GM13977 (cell line): ENCODE data around the gene FBXO36.
A peak's percentile ranks its signal among the peaks of the same experiment; 100 is the strongest.
"Not testable (repeated sequence)": the region's sequence is repeated elsewhere in the genome, so short reads cannot be mapped to it uniquely, and the experiment has no call there.

Source experiments
- DNase-seq: peaks from one replicate; pipeline ENCODE4 v3.0.0; 2012; ENCODE audit warnings: low spot score
- in situ Hi-C: fragments of 300-500 bp; cut with MboI; formaldehyde crosslinking; loops from one replicate; pipeline ENCODE4 v1.12.0; 2022; ENCODE audit warnings: low sequenced_read_pairs, low pct_unique_long_range_greater_than_20kb, mixed read lengths, inconsistent platforms; ENCODE audit not compliant: unreplicated experiment
- TF ChIP-seq, protein P1 (sequence below): IDR thresholded peaks from 2 replicates; pipeline ENCODE4 v1.5.1; 2012; ENCODE audit warnings: mild to moderate bottlenecking, control low read depth; ENCODE audit not compliant: insufficient read depth; ENCODE audit errors: extremely low read depth, missing control alignments

The FBXO36 gene

DNA sequence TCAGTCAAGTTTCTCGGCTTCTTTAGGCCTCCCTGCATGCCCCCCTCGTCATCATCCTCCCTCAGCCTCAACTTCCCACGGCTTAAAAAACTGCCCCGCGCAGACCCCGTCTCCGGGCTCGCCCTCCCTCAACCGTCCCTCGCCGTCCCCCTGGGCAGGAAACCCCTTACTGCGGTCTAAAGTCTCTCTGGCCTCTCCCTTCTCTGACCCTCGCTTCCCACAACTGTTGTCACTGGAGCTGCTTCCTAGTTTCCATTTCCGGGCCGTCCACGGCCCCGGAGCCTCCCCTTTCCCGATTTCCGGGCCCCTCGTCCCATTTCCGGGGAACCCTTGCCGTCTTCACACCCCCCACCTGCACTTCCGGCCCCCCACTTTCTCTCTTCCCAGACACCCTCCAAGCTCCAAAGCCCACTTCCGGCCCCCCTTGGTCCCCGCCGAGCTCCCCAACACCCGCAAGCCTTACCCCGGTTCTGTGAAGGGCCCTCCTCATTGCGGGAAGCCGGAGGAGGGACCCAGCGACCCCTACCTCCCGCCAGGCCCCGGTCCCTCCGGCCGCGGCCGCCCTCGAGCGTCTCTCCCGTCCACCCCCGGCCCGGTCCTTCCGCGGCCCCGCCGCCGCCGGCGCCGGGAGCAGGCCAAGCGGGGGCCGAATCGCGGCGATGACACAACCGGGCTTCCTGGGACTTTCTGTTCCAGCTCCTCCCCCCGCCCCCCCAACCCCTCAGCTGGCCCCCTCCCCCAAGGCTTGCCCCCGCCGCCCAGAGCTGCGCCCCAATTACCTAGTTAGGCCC, 1.0 kb upstream of the FBXO36 start:
- in situ Hi-C loops, result no loop called here
- DNase-seq, result peak; percentile 81
- TF ChIP-seq, protein P1, sequence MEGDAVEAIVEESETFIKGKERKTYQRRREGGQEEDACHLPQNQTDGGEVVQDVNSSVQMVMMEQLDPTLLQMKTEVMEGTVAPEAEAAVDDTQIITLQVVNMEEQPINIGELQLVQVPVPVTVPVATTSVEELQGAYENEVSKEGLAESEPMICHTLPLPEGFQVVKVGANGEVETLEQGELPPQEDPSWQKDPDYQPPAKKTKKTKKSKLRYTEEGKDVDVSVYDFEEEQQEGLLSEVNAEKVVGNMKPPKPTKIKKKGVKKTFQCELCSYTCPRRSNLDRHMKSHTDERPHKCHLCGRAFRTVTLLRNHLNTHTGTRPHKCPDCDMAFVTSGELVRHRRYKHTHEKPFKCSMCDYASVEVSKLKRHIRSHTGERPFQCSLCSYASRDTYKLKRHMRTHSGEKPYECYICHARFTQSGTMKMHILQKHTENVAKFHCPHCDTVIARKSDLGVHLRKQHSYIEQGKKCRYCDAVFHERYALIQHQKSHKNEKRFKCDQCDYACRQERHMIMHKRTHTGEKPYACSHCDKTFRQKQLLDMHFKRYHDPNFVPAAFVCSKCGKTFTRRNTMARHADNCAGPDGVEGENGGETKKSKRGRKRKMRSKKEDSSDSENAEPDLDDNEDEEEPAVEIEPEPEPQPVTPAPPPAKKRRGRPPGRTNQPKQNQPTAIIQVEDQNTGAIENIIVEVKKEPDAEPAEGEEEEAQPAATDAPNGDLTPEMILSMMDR, result no peak

DNA sequence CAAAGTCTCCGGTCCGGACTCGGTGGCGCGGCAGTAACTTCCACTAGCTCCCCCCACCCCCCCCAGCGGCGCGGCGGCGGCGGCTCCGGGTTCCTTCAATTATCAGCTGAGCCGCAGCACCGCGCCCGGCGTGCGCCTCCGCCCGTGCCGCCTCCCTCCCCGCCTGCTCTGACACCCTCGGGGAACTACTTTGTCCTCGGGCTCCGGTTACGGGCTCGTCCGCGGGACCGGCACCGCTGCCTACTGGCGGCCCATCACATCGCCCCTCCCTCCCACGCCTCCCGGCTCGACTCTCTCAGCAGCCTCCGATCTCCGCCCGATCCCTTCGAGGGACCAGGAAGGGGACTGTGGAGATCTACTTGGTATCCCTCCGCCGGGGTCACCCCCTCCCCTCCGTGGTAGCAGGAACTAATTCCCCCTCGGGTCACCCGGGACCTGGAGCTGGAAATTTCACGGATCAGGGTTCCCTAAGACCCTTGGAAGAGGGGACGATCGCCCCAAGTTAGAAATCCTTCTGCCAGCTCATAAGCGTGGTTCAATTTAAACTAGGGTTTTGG, 333 bp upstream of the FBXO36 start, which contains the start of gene TRIP12:
TRIP12 (minus strand) TSS at position 118 of the 557 bp plus-strand sequence. CDS start 41,930 bp downstream, outside the sequence.
- peak; percentile 91 for DNase-seq
- in situ Hi-C loops, result no loop called here
- TF ChIP-seq, protein P1, result no peak

DNA sequence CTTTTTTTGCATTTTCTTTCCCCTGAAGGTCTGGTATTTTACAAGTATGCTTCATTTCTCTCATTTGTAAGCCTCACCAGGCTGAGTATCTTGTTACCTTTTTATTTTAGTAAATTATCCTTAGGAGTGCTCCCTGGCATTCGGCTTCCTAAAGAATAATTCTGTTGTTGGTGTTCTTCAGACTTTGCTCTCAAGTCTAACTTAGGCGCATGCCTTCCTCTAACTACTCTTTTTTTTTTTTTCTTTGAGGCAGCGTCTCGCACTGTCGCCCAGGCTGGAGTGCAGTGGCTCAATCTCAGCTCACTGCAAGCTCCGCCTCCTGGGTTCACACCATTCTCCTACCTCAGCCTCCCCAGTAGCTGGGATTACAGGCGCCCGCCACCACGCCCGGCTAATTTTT, 2.2 kb downstream of the FBXO36 start:
- in situ Hi-C loops, DNase-seq: not testable (repeated sequence)

GRCh38 chr2:229925201-229925600, 2.9 kb downstream of the FBXO36 start:
- no peak for DNase-seq
- in situ Hi-C loops, result no loop called here
- TF ChIP-seq, protein P1, result no peak

- TF ChIP-seq, protein P1, result no peak
- in situ Hi-C loops, result no loop called here
- DNase-seq, result no peak
Measured at GRCh38 chr2:229927817-229928321, 5.6 kb downstream of the FBXO36 start.

DNA sequence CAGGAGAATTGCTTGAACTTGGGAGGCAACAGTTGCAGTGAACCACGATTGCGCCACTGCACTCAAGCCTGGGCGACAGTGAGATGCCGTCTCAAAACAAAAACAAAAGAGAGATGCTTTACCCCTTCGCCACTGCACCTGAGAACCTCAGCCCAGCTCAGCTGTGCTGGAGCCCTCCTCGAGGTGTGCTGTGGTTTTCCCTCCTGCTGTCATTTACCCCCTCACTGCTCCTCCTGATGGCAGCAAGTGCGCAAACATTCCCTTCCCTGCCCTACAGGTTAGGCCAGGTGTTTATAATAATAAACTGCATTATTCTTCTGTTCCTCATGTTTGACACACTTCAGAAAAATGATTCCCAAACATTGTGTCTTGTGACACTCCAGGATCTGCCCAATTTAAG, 8.4 kb downstream of the FBXO36 start:
- TF ChIP-seq, protein P1, result no peak
- no peak for DNase-seq
- in situ Hi-C loops, result no loop called here

- DNase-seq, result no peak
Measured at GRCh38 chr2:229931241-229931640, 8.9 kb downstream of the FBXO36 start.

More at GRCh38 chr2:229931241-229931640, 8.9 kb downstream of the FBXO36 start:
- in situ Hi-C loops, result no loop called here
- TF ChIP-seq, protein P1, result no peak
